A172 (cell line): ENCODE measurements around the gene GRIK3. TPM values are rescaled to one million over a fixed set of nuclear protein-coding genes. Genes with fewer than 3 reads are reported as not detected.

Source experiments
- DNase-seq: peaks from one replicate; pipeline ENCODE4 v3.0.0-alpha.2; 2015; ENCODE audit warnings: low spot score
- total RNA-seq: library from RNA; depleted of rRNA; stranded (reverse); fragments of >200 nt; shearing (Covaris generic); gene quantifications from 2 replicates; pipeline ENCODE4 v1.2.3, GENCODE V29; 2014

The GRIK3 gene
- total RNA-seq, 1 experiment from 2014 or later: not detected

GRCh38 chr1:37015713-37016112 is 18.6 kb downstream of the GRIK3 start:
- no peak for DNase-seq

- DNase-seq: no peak
Measured at GRCh38 chr1:37012226-37012625, 22.1 kb downstream of the GRIK3 start.

GRCh38 chr1:37010011-37010410 is 24.3 kb downstream of the GRIK3 start:
- no peak for DNase-seq

- no peak for DNase-seq
Measured at GRCh38 chr1:37009521-37009920, 24.8 kb downstream of the GRIK3 start.

- DNase-seq: no peak
Measured at GRCh38 chr1:37006132-37006868, 28.0 kb downstream of the GRIK3 start.

- no peak for DNase-seq
Measured at GRCh38 chr1:37002898-37003297, 31.4 kb downstream of the GRIK3 start.

- no peak for DNase-seq
Measured at GRCh38 chr1:37001703-37002102, 32.6 kb downstream of the GRIK3 start.

- DNase-seq: no peak
Measured at GRCh38 chr1:36996106-36996505, 38.2 kb downstream of the GRIK3 start.

GRCh38 chr1:36994868-36995267 is 39.4 kb downstream of the GRIK3 start:
- DNase-seq: no peak

GRCh38 chr1:36994294-36994693 is 40.0 kb downstream of the GRIK3 start:
- no peak for DNase-seq

GRCh38 chr1:36992139-36992943 is 42.0 kb downstream of the GRIK3 start:
- DNase-seq: no peak

- DNase-seq: no peak
Measured at GRCh38 chr1:36991551-36991950, 42.8 kb downstream of the GRIK3 start.

GRCh38 chr1:36990928-36991327 is 43.4 kb downstream of the GRIK3 start:
- DNase-seq: no peak

GRCh38 chr1:36989241-36989640 is 45.1 kb downstream of the GRIK3 start:
- no peak for DNase-seq

GRCh38 chr1:36988741-36989193 is 45.5 kb downstream of the GRIK3 start:
- no peak for DNase-seq

GRCh38 chr1:36988321-36988720 is 46.0 kb downstream of the GRIK3 start:
- no peak for DNase-seq

GRCh38 chr1:36987276-36987675 is 47.0 kb downstream of the GRIK3 start:
- DNase-seq: no peak

GRCh38 chr1:36986241-36986985 is 47.9 kb downstream of the GRIK3 start:
- no peak for DNase-seq

- no peak for DNase-seq
Measured at GRCh38 chr1:36984675-36985074, 49.6 kb downstream of the GRIK3 start.

GRCh38 chr1:36984026-36984425 is 50.3 kb downstream of the GRIK3 start:
- DNase-seq: no peak

GRCh38 chr1:36982709-36983108 is 51.6 kb downstream of the GRIK3 start:
- DNase-seq: no peak
